SK-N-SH treated with all-trans-retinoic acid at 6 μM for 48 hours (cell line): ENCODE data around the gene FBXO47.

Experiments
- ATAC-seq: fragments of 200-7000 bp; cut with Tn5 transposase; 3 replicates; pipeline ENCODE4 v1.9.1; 2020; ENCODE audit warnings: mild to moderate bottlenecking, moderate library complexity
- ARNTL ChIP-seq: fragments of 450-650 bp; formaldehyde crosslinking; IDR thresholded peaks from 2 replicates; pipeline ENCODE4 v1.5.0; 2020; ENCODE audit warnings: low read depth, mild to moderate bottlenecking, moderate library complexity, borderline replicate concordance
- BACH2 ChIP-seq: fragments of 250-450 bp; sonication (Bioruptor Pico); IDR thresholded peaks from 2 replicates; pipeline ENCODE4 v1.9.0; 2021; ENCODE audit warnings: mild to moderate bottlenecking, borderline replicate concordance
- CREB5 ChIP-seq: fragments of 250-450 bp; sonication (Bioruptor Pico); IDR thresholded peaks from 2 replicates; pipeline ENCODE4 v1.5.1; 2020; ENCODE audit warnings: low read depth, mild to moderate bottlenecking, moderate library complexity
- CSDC2 ChIP-seq: fragments of 250-450 bp; sonication (Bioruptor Pico); IDR thresholded peaks from 2 replicates; pipeline ENCODE4 v1.5.0; 2020; ENCODE audit warnings: mild to moderate bottlenecking, moderate library complexity
- CSRNP3 ChIP-seq: fragments of 250-450 bp; sonication (Bioruptor Pico); IDR thresholded peaks from 2 replicates; pipeline ENCODE4 v1.5.1; 2021; ENCODE audit warnings: mild to moderate bottlenecking, moderate library complexity
- ESRRG ChIP-seq: fragments of 250-450 bp; sonication (Bioruptor Pico); IDR thresholded peaks from 2 replicates; pipeline ENCODE4 v1.6.1; 2021; ENCODE audit warnings: mild to moderate bottlenecking
- GLIS3 ChIP-seq: fragments of 250-450 bp; sonication (Bioruptor Pico); IDR thresholded peaks from 2 replicates; pipeline ENCODE4 v1.5.0; 2020; ENCODE audit warnings: mild to moderate bottlenecking, moderate library complexity
- OSR1 ChIP-seq: fragments of 250-450 bp; sonication (Bioruptor Pico); IDR thresholded peaks from 2 replicates; pipeline ENCODE4 v1.8.0; 2022; ENCODE audit warnings: moderate library complexity, mild to moderate bottlenecking, inconsistent platforms
- PPARA ChIP-seq: fragments of 250-450 bp; sonication (Bioruptor Pico); IDR thresholded peaks from 2 replicates; pipeline ENCODE4 v1.5.0; 2020; ENCODE audit warnings: mild to moderate bottlenecking, borderline replicate concordance
- RARB ChIP-seq: fragments of 250-450 bp; sonication (Bioruptor Pico); IDR thresholded peaks from 2 replicates; pipeline ENCODE4 v1.8.0; 2021; ENCODE audit warnings: mild to moderate bottlenecking, moderate library complexity
- SNAI2 ChIP-seq: fragments of 250-450 bp; sonication (Bioruptor Pico); IDR thresholded peaks from 2 replicates; pipeline ENCODE4 v1.5.0; 2020; ENCODE audit warnings: mild to moderate bottlenecking, moderate library complexity
- TOX ChIP-seq: fragments of 250-450 bp; sonication (Bioruptor Pico); IDR thresholded peaks from 2 replicates; pipeline ENCODE4 v1.8.0; 2021; ENCODE audit warnings: mild to moderate bottlenecking, moderate library complexity, borderline replicate concordance
- ZC3H10 ChIP-seq: fragments of 250-450 bp; sonication (Bioruptor Pico); IDR thresholded peaks from 2 replicates; pipeline ENCODE4 v1.5.1; 2021; ENCODE audit warnings: mild to moderate bottlenecking, moderate library complexity
- ZFP3 ChIP-seq: fragments of 250-450 bp; sonication (Bioruptor Pico); IDR thresholded peaks from 2 replicates; pipeline ENCODE4 v1.5.0; 2020; ENCODE audit warnings: mild to moderate bottlenecking, moderate library complexity
- ZFP30 ChIP-seq: fragments of 450-650 bp; formaldehyde crosslinking; IDR thresholded peaks from 2 replicates; pipeline ENCODE4 v1.5.0; 2022; ENCODE audit warnings: mild to moderate bottlenecking, moderate library complexity
- ZNF70 ChIP-seq: fragments of 450-650 bp; formaldehyde crosslinking; IDR thresholded peaks from 2 replicates; pipeline ENCODE4 v1.5.0; 2020; ENCODE audit warnings: mild to moderate bottlenecking, moderate library complexity
- TF ChIP-seq, protein P1 (sequence below): fragments of 250-450 bp; sonication (Bioruptor Pico); IDR thresholded peaks from 2 replicates; pipeline ENCODE4 v1.5.0; 2020; ENCODE audit warnings: mild to moderate bottlenecking, moderate library complexity
- TF ChIP-seq, protein P2 (sequence below): fragments of 250-450 bp; sonication (Bioruptor Pico); IDR thresholded peaks from 2 replicates; pipeline ENCODE4 v1.8.0; 2021; ENCODE audit warnings: low read depth, mild to moderate bottlenecking, moderate library complexity, borderline replicate concordance
- TF ChIP-seq, protein P3 (sequence below): fragments of 250-450 bp; sonication (Bioruptor Pico); IDR thresholded peaks from 2 replicates; pipeline ENCODE4 v1.8.0; 2020; ENCODE audit warnings: mild to moderate bottlenecking, moderate library complexity, borderline replicate concordance

Gene FBXO47

DNA sequence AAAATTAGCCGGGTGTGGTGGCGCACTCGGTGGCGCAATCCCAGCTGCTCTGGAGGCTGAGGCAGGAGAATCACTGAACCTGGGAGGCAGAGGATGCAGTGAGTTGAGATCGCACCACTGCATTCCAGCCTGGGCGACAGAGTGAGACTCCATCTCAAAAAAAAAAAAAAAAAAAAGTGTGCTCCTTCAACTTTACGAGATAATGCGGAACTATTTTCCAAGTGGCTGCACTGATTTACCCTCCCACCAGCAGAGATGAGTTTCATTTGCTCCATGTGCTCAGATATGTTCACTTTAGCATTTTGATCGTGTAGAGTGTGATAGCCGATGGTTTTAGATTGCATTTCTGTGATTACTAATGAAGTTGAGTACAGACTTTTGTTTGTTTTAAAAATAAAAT is 61.8 kb downstream of the FBXO47 start:
- no peak for ATAC-seq
- TF ChIP-seq ZFP3 = no peak
- no peak for TF ChIP-seq ESRRG (CRISPR knock-in tag)
- no peak for TF ChIP-seq CREB5
- no peak for TF ChIP-seq RARB (CRISPR knock-in tag)
- no peak for TF ChIP-seq BACH2
- TF ChIP-seq, protein P1, sequence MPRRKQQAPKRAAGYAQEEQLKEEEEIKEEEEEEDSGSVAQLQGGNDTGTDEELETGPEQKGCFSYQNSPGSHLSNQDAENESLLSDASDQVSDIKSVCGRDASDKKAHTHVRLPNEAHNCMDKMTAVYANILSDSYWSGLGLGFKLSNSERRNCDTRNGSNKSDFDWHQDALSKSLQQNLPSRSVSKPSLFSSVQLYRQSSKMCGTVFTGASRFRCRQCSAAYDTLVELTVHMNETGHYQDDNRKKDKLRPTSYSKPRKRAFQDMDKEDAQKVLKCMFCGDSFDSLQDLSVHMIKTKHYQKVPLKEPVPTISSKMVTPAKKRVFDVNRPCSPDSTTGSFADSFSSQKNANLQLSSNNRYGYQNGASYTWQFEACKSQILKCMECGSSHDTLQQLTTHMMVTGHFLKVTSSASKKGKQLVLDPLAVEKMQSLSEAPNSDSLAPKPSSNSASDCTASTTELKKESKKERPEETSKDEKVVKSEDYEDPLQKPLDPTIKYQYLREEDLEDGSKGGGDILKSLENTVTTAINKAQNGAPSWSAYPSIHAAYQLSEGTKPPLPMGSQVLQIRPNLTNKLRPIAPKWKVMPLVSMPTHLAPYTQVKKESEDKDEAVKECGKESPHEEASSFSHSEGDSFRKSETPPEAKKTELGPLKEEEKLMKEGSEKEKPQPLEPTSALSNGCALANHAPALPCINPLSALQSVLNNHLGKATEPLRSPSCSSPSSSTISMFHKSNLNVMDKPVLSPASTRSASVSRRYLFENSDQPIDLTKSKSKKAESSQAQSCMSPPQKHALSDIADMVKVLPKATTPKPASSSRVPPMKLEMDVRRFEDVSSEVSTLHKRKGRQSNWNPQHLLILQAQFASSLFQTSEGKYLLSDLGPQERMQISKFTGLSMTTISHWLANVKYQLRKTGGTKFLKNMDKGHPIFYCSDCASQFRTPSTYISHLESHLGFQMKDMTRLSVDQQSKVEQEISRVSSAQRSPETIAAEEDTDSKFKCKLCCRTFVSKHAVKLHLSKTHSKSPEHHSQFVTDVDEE (CRISPR knock-in tag) = no peak
- TF ChIP-seq GLIS3 (CRISPR knock-in tag) = no peak
- TF ChIP-seq PPARA (CRISPR knock-in tag) = no peak
- TF ChIP-seq ZFP30 = no peak
- no peak for TF ChIP-seq ARNTL (CRISPR knock-in tag)
- TF ChIP-seq, protein P2, sequence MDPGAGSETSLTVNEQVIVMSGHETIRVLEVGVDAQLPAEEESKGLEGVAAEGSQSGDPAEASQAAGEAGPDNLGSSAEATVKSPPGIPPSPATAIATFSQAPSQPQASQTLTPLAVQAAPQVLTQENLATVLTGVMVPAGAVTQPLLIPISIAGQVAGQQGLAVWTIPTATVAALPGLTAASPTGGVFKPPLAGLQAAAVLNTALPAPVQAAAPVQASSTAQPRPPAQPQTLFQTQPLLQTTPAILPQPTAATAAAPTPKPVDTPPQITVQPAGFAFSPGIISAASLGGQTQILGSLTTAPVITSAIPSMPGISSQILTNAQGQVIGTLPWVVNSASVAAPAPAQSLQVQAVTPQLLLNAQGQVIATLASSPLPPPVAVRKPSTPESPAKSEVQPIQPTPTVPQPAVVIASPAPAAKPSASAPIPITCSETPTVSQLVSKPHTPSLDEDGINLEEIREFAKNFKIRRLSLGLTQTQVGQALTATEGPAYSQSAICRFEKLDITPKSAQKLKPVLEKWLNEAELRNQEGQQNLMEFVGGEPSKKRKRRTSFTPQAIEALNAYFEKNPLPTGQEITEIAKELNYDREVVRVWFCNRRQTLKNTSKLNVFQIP (CRISPR knock-in tag) = no peak
- TF ChIP-seq ZNF70 (CRISPR knock-in tag) = no peak
- TF ChIP-seq ZC3H10 (CRISPR knock-in tag) = no peak
- no peak for TF ChIP-seq TOX (CRISPR knock-in tag)
- no peak for TF ChIP-seq CSDC2 (CRISPR knock-in tag)
- TF ChIP-seq CSRNP3 (CRISPR knock-in tag) = no peak
- TF ChIP-seq, protein P3, sequence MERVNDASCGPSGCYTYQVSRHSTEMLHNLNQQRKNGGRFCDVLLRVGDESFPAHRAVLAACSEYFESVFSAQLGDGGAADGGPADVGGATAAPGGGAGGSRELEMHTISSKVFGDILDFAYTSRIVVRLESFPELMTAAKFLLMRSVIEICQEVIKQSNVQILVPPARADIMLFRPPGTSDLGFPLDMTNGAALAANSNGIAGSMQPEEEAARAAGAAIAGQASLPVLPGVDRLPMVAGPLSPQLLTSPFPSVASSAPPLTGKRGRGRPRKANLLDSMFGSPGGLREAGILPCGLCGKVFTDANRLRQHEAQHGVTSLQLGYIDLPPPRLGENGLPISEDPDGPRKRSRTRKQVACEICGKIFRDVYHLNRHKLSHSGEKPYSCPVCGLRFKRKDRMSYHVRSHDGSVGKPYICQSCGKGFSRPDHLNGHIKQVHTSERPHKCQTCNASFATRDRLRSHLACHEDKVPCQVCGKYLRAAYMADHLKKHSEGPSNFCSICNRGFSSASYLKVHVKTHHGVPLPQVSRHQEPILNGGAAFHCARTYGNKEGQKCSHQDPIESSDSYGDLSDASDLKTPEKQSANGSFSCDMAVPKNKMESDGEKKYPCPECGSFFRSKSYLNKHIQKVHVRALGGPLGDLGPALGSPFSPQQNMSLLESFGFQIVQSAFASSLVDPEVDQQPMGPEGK = no peak

DNA sequence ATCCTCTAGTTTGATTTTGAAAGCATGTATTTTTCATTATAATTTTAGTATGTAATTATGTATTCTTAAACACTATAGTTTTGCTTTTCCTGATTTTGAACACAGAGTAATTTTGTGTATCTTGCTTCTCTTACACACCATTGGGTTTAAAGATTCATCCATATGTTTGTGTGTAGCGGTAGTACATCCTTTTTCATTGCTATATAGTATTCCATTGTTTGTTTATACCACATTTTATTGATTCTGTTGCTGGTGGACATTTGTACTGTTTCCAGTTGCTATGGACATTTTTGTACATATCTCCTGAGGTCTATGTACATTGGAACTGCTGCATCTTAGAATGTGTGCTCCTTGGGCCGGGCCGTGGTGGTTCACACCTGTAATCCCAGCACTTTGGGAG is 62.3 kb downstream of the FBXO47 start:
- TF ChIP-seq TOX (CRISPR knock-in tag) = no peak
- no peak for TF ChIP-seq OSR1
- no peak for TF ChIP-seq ZNF70 (CRISPR knock-in tag)
- no peak for TF ChIP-seq SNAI2
- TF ChIP-seq CSDC2 (CRISPR knock-in tag) = no peak
- no peak for TF ChIP-seq ZC3H10 (CRISPR knock-in tag)
- TF ChIP-seq CSRNP3 (CRISPR knock-in tag) = no peak
- no peak for TF ChIP-seq CREB5
- TF ChIP-seq, protein P1 (CRISPR knock-in tag) = no peak
- ATAC-seq = no peak
